Endothelial cell of umbilical vein (primary cell): ENCODE measurements around the gene MINDY4B. TPM values are rescaled to one million over a fixed set of nuclear protein-coding genes. Genes with fewer than 3 reads are reported as not detected.

Experiments used
- BruUV-seq: library from RNA; stranded (reverse); fragments of 400-500 nt; replicated peaks from 2 replicates; lab custom pipeline; 2021; lab: Mats Ljungman, UMichigan
- CTCF ChIA-PET: fragments of 300-600, 350-600 bp; sonication (Branson Sonifier 250); formaldehyde crosslinking; loops from one replicate; lab custom pipeline; 2021; ENCODE audit warnings: antibody characterized with exemption, inconsistent platforms; lab: Charles Lee
- POLR2A ChIA-PET: fragments of 300-600, 350-600 bp; sonication (Branson Sonifier 250); formaldehyde crosslinking; loops from one replicate; lab custom pipeline; 2021; ENCODE audit warnings: antibody characterized with exemption, inconsistent platforms; lab: Charles Lee
- DNase-seq: peaks from one replicate; pipeline ENCODE4 v3.0.0-alpha.2; 2011; ENCODE audit warnings: low read depth, low spot score
- FAIRE-seq: peaks from 2 replicates; lab custom pipeline; 2011; peaks lifted over from hg19 to GRCh38; lab: Jason Lieb, UNC
- H2AFZ ChIP-seq: 2 replicates; pipeline ENCODE4 v1.6.0; 2012; ENCODE audit warnings: low read depth, low read length, control low read depth, inconsistent platforms
- H3K27ac ChIP-seq: 2 replicates; pipeline ENCODE4 v1.5.1; 2011; ENCODE audit warnings: low read depth, mild to moderate bottlenecking, control low read depth, low read length, moderate library complexity; ENCODE audit not compliant: insufficient read depth
- H3K27me3 ChIP-seq, 2 experiments: 2 replicates each; pipeline versions ENCODE4 v1.6.0 to v1.6.1; 2011; ENCODE audit warnings: low read length in 2 of 2, mixed read lengths in 1 of 2; ENCODE audit not compliant: control insufficient read depth in 2 of 2, insufficient read depth in 2 of 2
- H3K36me3 ChIP-seq, 2 experiments: 2 replicates in 1 of 2; 3 replicates in 1 of 2; pipeline ENCODE4 v1.5.1; 2011; ENCODE audit warnings: low read length in 2 of 2, mild to moderate bottlenecking in 1 of 2, moderate library complexity in 1 of 2; ENCODE audit not compliant: control insufficient read depth in 2 of 2, insufficient read depth in 2 of 2; ENCODE audit errors: extremely low read depth in 1 of 2
- H3K4me1 ChIP-seq: 3 replicates; pipeline ENCODE4 v1.5.1; 2011; ENCODE audit warnings: mild to moderate bottlenecking, low read length; ENCODE audit not compliant: control insufficient read depth, insufficient read depth; ENCODE audit errors: extremely low read depth
- H3K4me2 ChIP-seq: 2 replicates; pipeline ENCODE4 v1.6.1; 2011; ENCODE audit warnings: low read length, control low read depth, mixed read lengths; ENCODE audit not compliant: insufficient read depth
- H3K4me3 ChIP-seq, 3 experiments: fragments of 200-600 bp in 1 of 3; sonication (generic), shearing (Covaris generic) in 1 of 3; replicated peaks in 1 of 3; 2 replicates each; pipeline ENCODE4 v1.5.1; 2011 to 2016; ENCODE audit warnings: control low read depth in 3 of 3, low read length in 3 of 3, mild to moderate bottlenecking in 2 of 3, inconsistent platforms in 1 of 3, low read depth in 1 of 3, moderate library complexity in 1 of 3; ENCODE audit not compliant: insufficient read depth in 1 of 3
- H3K79me2 ChIP-seq: 2 replicates; pipeline ENCODE4 v1.6.0; 2012; ENCODE audit warnings: low read length, inconsistent platforms; ENCODE audit not compliant: control insufficient read depth, insufficient read depth
- H3K9ac ChIP-seq: replicated peaks from 2 replicates; pipeline ENCODE3; 2011; ENCODE audit warnings: low read length, control low read depth; ENCODE audit not compliant: insufficient read depth; ENCODE audit errors: extremely low read depth
- H3K9me1 ChIP-seq: replicated peaks from 3 replicates; pipeline ENCODE4 v1.6.0; 2011; ENCODE audit warnings: mild to moderate bottlenecking, low read length; ENCODE audit not compliant: control insufficient read depth, insufficient read depth; ENCODE audit errors: extremely low read depth
- H3K9me3 ChIP-seq: replicated peaks from 2 replicates; pipeline ENCODE4 v1.5.1; 2012; ENCODE audit warnings: low read length, inconsistent platforms; ENCODE audit not compliant: control insufficient read depth, insufficient read depth
- H4K20me1 ChIP-seq: replicated peaks from 2 replicates; pipeline ENCODE3; 2011; ENCODE audit warnings: mild to moderate bottlenecking, low read length; ENCODE audit not compliant: control insufficient read depth, insufficient read depth; ENCODE audit errors: extremely low read depth
- EZH2 ChIP-seq: IDR thresholded peaks from 2 replicates; pipeline ENCODE4 v1.6.1; 2012; ENCODE audit warnings: borderline replicate concordance, low read depth, mild to moderate bottlenecking, moderate library complexity, low read length, inconsistent platforms; ENCODE audit not compliant: severe bottlenecking
- FOS ChIP-seq: IDR thresholded peaks from 2 replicates; pipeline ENCODE4 v1.6.1; 2011; ENCODE audit warnings: mild to moderate bottlenecking, low read length, moderate library complexity, borderline replicate concordance; ENCODE audit not compliant: insufficient read depth
- GATA2 ChIP-seq: IDR thresholded peaks from 2 replicates; pipeline ENCODE4 v1.7.0; 2011; ENCODE audit warnings: low read depth, mild to moderate bottlenecking, moderate library complexity, mixed read lengths, low read length; ENCODE audit not compliant: insufficient read length, insufficient read depth
- JUN ChIP-seq: IDR thresholded peaks from 2 replicates; pipeline ENCODE4 v1.6.1; 2011; ENCODE audit warnings: borderline replicate concordance, low read depth; ENCODE audit not compliant: insufficient read length, insufficient read depth
- MYC ChIP-seq: IDR thresholded peaks from one replicate; pipeline ENCODE4 v1.6.1; 2011; ENCODE audit warnings: mild to moderate bottlenecking, low read depth, low read length
- POLR2A ChIP-seq: IDR thresholded peaks from 2 replicates; pipeline ENCODE4 v1.6.1; 2012; ENCODE audit warnings: low read depth, mild to moderate bottlenecking, control low read depth, low read length
- POLR2AphosphoS5 ChIP-seq: IDR thresholded peaks from 2 replicates; pipeline ENCODE4 v1.6.1; 2012; ENCODE audit warnings: low read depth, mild to moderate bottlenecking, control low read depth, low read length, moderate library complexity; ENCODE audit not compliant: insufficient read depth
- dilution Hi-C: fragments of 300-500 bp; cut with MboI; formaldehyde crosslinking; loops from one replicate; pipeline ENCODE4 v1.15.0; 2019; ENCODE audit warnings: low sequenced_read_pairs; ENCODE audit not compliant: extremely low pct_ligation_motif_present
- intact Hi-C: fragments of 100-400 bp; cut with micrococcal nuclease; formaldehyde crosslinking; loops from one replicate; pipeline ENCODE4 v1.10.0; 2022
- polyA plus RNA-seq, 4 experiments: library from polyadenylated mRNA; depleted of rRNA in 3 of 4; stranded (reverse) in 3 of 4; unstranded in 1 of 4; fragments of >200 nt; gene quantifications; 2 replicates each; pipeline versions ENCODE4 v1.2.1 to v1.2.3, GENCODE V29; 2011 to 2012; ENCODE audit warnings: missing spikeins in 1 of 4
- total RNA-seq: library from RNA; stranded (reverse); gene quantifications from 2 replicates; pipeline ENCODE4 v1.2.3, GENCODE V29; 2021
- TF ChIP-seq, protein P1 (sequence below): IDR thresholded peaks from 2 replicates; pipeline ENCODE4 v1.6.1; 2011; ENCODE audit not compliant: insufficient read depth, insufficient read length
- TF ChIP-seq, protein P2 (sequence below), 2 donors: IDR thresholded peaks; 1 replicate in 1 of 2; 2 replicates in 1 of 2; pipeline ENCODE4 v1.5.1; 2011; ENCODE audit warnings: low read length in 2 of 2, mild to moderate bottlenecking in 2 of 2, moderate library complexity in 2 of 2, control low read depth in 1 of 2, inconsistent platforms in 1 of 2, low read depth in 1 of 2; ENCODE audit not compliant: insufficient read depth in 1 of 2; ENCODE audit errors: extremely low read depth in 1 of 2

Gene MINDY4B
- total and polyA plus RNA-seq, 2 donors (not counting 3 experiments of a cell fraction or from before 2014, with no cell fraction given) = not detected

DNA sequence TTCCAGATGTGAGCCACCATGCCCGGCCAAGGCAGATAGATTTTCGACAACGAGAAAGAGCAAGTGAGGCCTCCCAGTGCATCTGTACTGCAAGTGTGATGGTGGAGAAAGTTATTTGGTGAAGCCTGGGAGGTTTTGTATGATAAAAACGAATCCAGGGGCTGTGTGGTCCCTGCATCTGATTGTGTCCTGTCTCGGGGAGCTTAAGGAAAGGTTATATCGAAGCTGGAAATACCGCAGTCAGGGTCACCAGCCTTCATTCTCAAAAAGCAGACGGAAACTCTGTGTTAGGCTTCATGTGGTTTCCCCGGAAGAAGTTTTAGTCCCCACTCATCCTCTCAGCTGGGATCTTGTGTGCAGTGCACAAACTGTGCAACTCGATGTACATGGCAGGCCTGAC, 3.4 kb downstream of the MINDY4B start:
- no TSS peak for BruUV-seq
- Histone ChIP-seq H3K9me1 (no peaks in the 10 kb centered on the region), H3K4me3 (no peak overlapping the region), H3K4me1 (no peaks in the 10 kb centered on the region), H3K9me3 (no peaks in the 10 kb centered on the region), H3K79me2 (no peaks in the 10 kb centered on the region), H3K36me3 (no peaks in the 10 kb centered on the region), H3K4me2 (no peak overlapping the region), H4K20me1 (no peaks in the 10 kb centered on the region), H3K9ac (no peak overlapping the region), H3K27me3 (peaks cover 0 to 18% of the 10 kb centered on the region in 2 experiments), H3K27ac (no peak overlapping the region), H2AFZ (no peak overlapping the region)
- intact Hi-C loops = no loop called here
- FAIRE-seq = no peak
- TF ChIP-seq MYC = no peak
- CTCF ChIA-PET = no interaction called here
- POLR2A ChIA-PET = no interaction called here
- no peak for DNase-seq
- dilution Hi-C loops = no loop called here

DNA sequence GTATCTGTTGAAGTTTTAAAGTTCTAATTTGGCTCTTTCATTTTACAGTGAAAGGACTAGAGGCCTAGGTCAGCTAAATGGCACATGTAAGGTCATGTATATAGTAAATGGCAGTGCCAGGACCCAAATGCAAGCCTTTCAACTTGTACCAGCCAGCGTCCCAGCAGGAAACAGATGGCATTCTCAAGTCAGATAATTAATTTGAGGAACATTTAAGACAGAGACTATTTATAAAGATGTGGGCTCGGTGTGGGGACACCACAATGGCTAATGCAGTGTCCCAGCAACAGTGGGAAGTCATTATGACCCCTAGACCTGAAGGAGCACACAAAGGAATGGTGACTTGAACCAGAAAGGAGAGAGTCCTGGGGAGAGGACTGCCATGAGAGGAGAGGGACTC, 6.1 kb downstream of the MINDY4B start:
- CTCF ChIA-PET = interaction anchor here (1.0 kb wide), 1 partner anchor 10 kb away, joined by 3 read pairs; no protein-coding TSS in a partner anchor
- dilution Hi-C loops = no loop called here
- BruUV-seq = no TSS peak

More for the DNA sequence above, 6.1 kb downstream of the MINDY4B start:
- Histone ChIP-seq H3K4me2 (no peak overlapping the region), H3K79me2 (no peaks in the 10 kb centered on the region), H3K4me3 (no peak overlapping the region), H3K36me3 (no peaks in the 10 kb centered on the region), H4K20me1 (no peaks in the 10 kb centered on the region), H3K9me1 (no peaks in the 10 kb centered on the region), H3K27ac (no peak overlapping the region), H3K27me3 (peaks cover 0 to 5% of the 10 kb centered on the region in 2 experiments), H2AFZ (no peak overlapping the region), H3K4me1 (no peaks in the 10 kb centered on the region), H3K9me3 (no peaks in the 10 kb centered on the region), H3K9ac (no peak overlapping the region)
- POLR2A ChIA-PET = no interaction called here
- FAIRE-seq (no peak), DNase-seq (no peak)
- TF ChIP-seq, protein P1, sequence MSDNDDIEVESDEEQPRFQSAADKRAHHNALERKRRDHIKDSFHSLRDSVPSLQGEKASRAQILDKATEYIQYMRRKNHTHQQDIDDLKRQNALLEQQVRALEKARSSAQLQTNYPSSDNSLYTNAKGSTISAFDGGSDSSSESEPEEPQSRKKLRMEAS = no peak
- TF ChIP-seq FOS (no peak), MYC (no peak), POLR2AphosphoS5 (no peak), JUN (no peak), POLR2A (no peak), GATA2 (no peak), EZH2 (no peak)
- TF ChIP-seq, protein P2, sequence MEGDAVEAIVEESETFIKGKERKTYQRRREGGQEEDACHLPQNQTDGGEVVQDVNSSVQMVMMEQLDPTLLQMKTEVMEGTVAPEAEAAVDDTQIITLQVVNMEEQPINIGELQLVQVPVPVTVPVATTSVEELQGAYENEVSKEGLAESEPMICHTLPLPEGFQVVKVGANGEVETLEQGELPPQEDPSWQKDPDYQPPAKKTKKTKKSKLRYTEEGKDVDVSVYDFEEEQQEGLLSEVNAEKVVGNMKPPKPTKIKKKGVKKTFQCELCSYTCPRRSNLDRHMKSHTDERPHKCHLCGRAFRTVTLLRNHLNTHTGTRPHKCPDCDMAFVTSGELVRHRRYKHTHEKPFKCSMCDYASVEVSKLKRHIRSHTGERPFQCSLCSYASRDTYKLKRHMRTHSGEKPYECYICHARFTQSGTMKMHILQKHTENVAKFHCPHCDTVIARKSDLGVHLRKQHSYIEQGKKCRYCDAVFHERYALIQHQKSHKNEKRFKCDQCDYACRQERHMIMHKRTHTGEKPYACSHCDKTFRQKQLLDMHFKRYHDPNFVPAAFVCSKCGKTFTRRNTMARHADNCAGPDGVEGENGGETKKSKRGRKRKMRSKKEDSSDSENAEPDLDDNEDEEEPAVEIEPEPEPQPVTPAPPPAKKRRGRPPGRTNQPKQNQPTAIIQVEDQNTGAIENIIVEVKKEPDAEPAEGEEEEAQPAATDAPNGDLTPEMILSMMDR (IDR thresholded peaks at IDR 0.05; ENCODE audit: extremely low read depth in 1 of 2, insufficient read depth in 1 of 2, low read depth in 1 of 2, low read length in 2 of 2) = no peak
- intact Hi-C loops = no loop called here
